IMR-90 (cell line): Measurements from ENCODE around the gene STK17B. TPM values are rescaled to one million over a fixed set of nuclear protein-coding genes. Genes with fewer than 3 reads are reported as not detected.

Experiments used
- ATAC-seq: fragments of 200-7000 bp; cut with Tn5 transposase; 2 replicates; pipeline ENCODE4 v1.9.1; 2020; ENCODE audit warnings: low read depth, mild to moderate bottlenecking, moderate library complexity
- BruUV-seq: library from RNA; stranded (reverse); fragments of 400-500 nt; replicated peaks from 2 replicates; lab custom pipeline; 2021; lab: Mats Ljungman, UMichigan
- CTCF ChIA-PET: fragments of 300-600 bp; formaldehyde crosslinking; extraction: SDS; loops from one replicate; lab custom pipeline; 2021; ENCODE audit warnings: antibody characterized with exemption; lab: Yijun Ruan, JAX
- POLR2A ChIA-PET: fragments of 300-600 bp; sonication (Branson Sonifier 250); formaldehyde crosslinking; loops from one replicate; lab custom pipeline; 2022; ENCODE audit warnings: antibody characterized with exemption; ENCODE audit not compliant: unreplicated experiment; lab: Charles Lee
- DNase-seq: peaks from one replicate; pipeline ENCODE4 v3.0.0; 2013
- H2AFZ ChIP-seq: replicated peaks from 2 replicates; pipeline ENCODE3; 2013; ENCODE audit warnings: low read length, mild to moderate bottlenecking; ENCODE audit not compliant: poor library complexity
- H2AK5ac ChIP-seq: 2 replicates; pipeline ENCODE4 v1.6.1; 2013; ENCODE audit warnings: low read depth, low read length, inconsistent platforms
- H2AK9ac ChIP-seq: replicated peaks from 2 replicates; pipeline ENCODE3; 2013; ENCODE audit warnings: mild to moderate bottlenecking, low read depth, low read length, moderate library complexity; ENCODE audit not compliant: poor library complexity
- H2BK120ac ChIP-seq: 2 replicates; pipeline ENCODE4 v1.6.1; 2013; ENCODE audit warnings: low read depth, low read length, inconsistent platforms
- H2BK15ac ChIP-seq: 3 replicates; pipeline ENCODE4 v1.6.1; 2013; ENCODE audit warnings: low read depth, low read length, inconsistent platforms
- H2BK20ac ChIP-seq: 2 replicates; pipeline ENCODE4 v1.6.1; 2013; ENCODE audit warnings: low read depth, mild to moderate bottlenecking, inconsistent platforms, low read length, moderate library complexity
- H2BK5ac ChIP-seq: 2 replicates; pipeline ENCODE4 v1.6.1; 2013; ENCODE audit warnings: mild to moderate bottlenecking, low read depth, low read length, inconsistent platforms; ENCODE audit not compliant: poor library complexity, severe bottlenecking
- H3K14ac ChIP-seq: replicated peaks from 2 replicates; pipeline ENCODE4 v1.6.1; 2013; ENCODE audit warnings: low read depth, low read length, inconsistent platforms
- H3K18ac ChIP-seq: 2 replicates; pipeline ENCODE4 v1.6.1; 2013; ENCODE audit warnings: low read depth, low read length, control low read depth
- H3K23ac ChIP-seq: 2 replicates; pipeline ENCODE4 v1.6.1; 2013; ENCODE audit warnings: low read depth, low read length, inconsistent platforms
- H3K27ac ChIP-seq: 2 replicates; pipeline ENCODE4 v1.5.1; 2013; ENCODE audit warnings: mild to moderate bottlenecking, control low read depth, low read length; ENCODE audit not compliant: insufficient read depth
- H3K27me3 ChIP-seq: 2 replicates; pipeline ENCODE4 v1.6.1; 2013; ENCODE audit warnings: low read length; ENCODE audit not compliant: control insufficient read depth, insufficient read depth
- H3K36me3 ChIP-seq: 2 replicates; pipeline ENCODE4 v1.6.1; 2013; ENCODE audit warnings: low read length, mixed read lengths; ENCODE audit not compliant: control insufficient read depth, insufficient read depth
- H3K4ac ChIP-seq: 2 replicates; pipeline ENCODE4 v1.6.1; 2013; ENCODE audit warnings: low read depth, low read length, inconsistent platforms
- H3K4me1 ChIP-seq: 2 replicates; pipeline ENCODE4 v1.6.1; 2013; ENCODE audit warnings: low read length, mixed read lengths; ENCODE audit not compliant: control insufficient read depth, insufficient read depth
- H3K4me2 ChIP-seq: 2 replicates; pipeline ENCODE4 v1.6.1; 2013; ENCODE audit warnings: low read depth, mild to moderate bottlenecking, control low read depth, low read length, moderate library complexity
- H3K4me3 ChIP-seq: 2 replicates; pipeline ENCODE4 v1.5.1; 2013; ENCODE audit warnings: low read depth, mild to moderate bottlenecking, control low read depth, low read length, moderate library complexity; ENCODE audit not compliant: insufficient read depth
- H3K56ac ChIP-seq: 2 replicates; pipeline ENCODE4 v1.6.1; 2013; ENCODE audit warnings: low read length, inconsistent platforms; ENCODE audit not compliant: insufficient read depth; ENCODE audit errors: extremely low read depth
- H3K79me1 ChIP-seq, 2 experiments: 2 replicates each; pipeline ENCODE4 v1.6.1; 2013; ENCODE audit warnings: low read length in 2 of 2, inconsistent platforms in 1 of 2, low read depth in 1 of 2
- H3K9ac ChIP-seq: 2 replicates; pipeline ENCODE4 v1.6.1; 2013; ENCODE audit warnings: low read depth, low read length, control low read depth
- H3K9me1 ChIP-seq: 2 replicates; pipeline ENCODE4 v1.6.1; 2013; ENCODE audit warnings: low read length, inconsistent platforms; ENCODE audit not compliant: insufficient read depth
- H3K9me3 ChIP-seq: 2 replicates; pipeline ENCODE4 v1.6.1; 2013; ENCODE audit warnings: low read length; ENCODE audit not compliant: control insufficient read depth, insufficient read depth
- H4K20me1 ChIP-seq: 2 replicates; pipeline ENCODE4 v1.6.1; 2013; ENCODE audit warnings: low read length, inconsistent platforms; ENCODE audit not compliant: insufficient read depth
- H4K5ac ChIP-seq: 2 replicates; pipeline ENCODE4 v1.6.1; 2013; ENCODE audit warnings: mild to moderate bottlenecking, low read depth, low read length, control low read depth
- H4K8ac ChIP-seq, 2 experiments: 2 replicates each; pipeline ENCODE4 v1.6.1; 2013; ENCODE audit warnings: low read depth in 2 of 2, low read length in 2 of 2, control low read depth in 1 of 2, inconsistent platforms in 1 of 2
- H4K91ac ChIP-seq: 2 replicates; pipeline ENCODE4 v1.6.1; 2013; ENCODE audit warnings: low read depth, low read length, inconsistent platforms; ENCODE audit not compliant: insufficient read depth
- BHLHE40 ChIP-seq: fragments of 150-350 bp; IDR thresholded peaks from 2 replicates; pipeline ENCODE4 v1.6.1; 2016; ENCODE audit warnings: mild to moderate bottlenecking, low read depth, low read length
- ELK1 ChIP-seq: fragments of 150-350 bp; IDR thresholded peaks from 2 replicates; pipeline ENCODE4 v1.6.1; 2016; ENCODE audit warnings: low read depth, mild to moderate bottlenecking, low read length, moderate library complexity, borderline replicate concordance
- FOS ChIP-seq: fragments of 150-350 bp; IDR thresholded peaks from 2 replicates; pipeline ENCODE4 v1.6.1; 2016; ENCODE audit warnings: low read depth, low read length
- MAFK ChIP-seq: IDR thresholded peaks from 2 replicates; pipeline ENCODE4 v1.6.1; 2012; ENCODE audit warnings: low read depth, low read length, improper control_type of control experiment
- MXI1 ChIP-seq: IDR thresholded peaks from 2 replicates; pipeline ENCODE4 v1.6.1; 2012; ENCODE audit warnings: low read depth, mild to moderate bottlenecking, low read length, moderate library complexity, borderline replicate concordance
- POLR2A ChIP-seq: IDR thresholded peaks from 2 replicates; pipeline ENCODE4 v1.6.1; 2012; ENCODE audit warnings: mild to moderate bottlenecking, low read depth, low read length
- RAD21 ChIP-seq: IDR thresholded peaks from 2 replicates; pipeline ENCODE4 v1.6.1; 2012; ENCODE audit warnings: low read length, improper control_type of control experiment
- RCOR1 ChIP-seq: IDR thresholded peaks from 2 replicates; pipeline ENCODE4 v1.6.1; 2012; ENCODE audit warnings: mild to moderate bottlenecking, low read length, improper control_type of control experiment; ENCODE audit not compliant: insufficient replicate concordance
- SMC3 ChIP-seq: fragments of 150-350 bp; IDR thresholded peaks from 2 replicates; pipeline ENCODE4 v1.6.1; 2016; ENCODE audit warnings: low read depth, mild to moderate bottlenecking, antibody characterized with exemption, low read length, moderate library complexity
- USF2 ChIP-seq: fragments of 150-350 bp; IDR thresholded peaks from 2 replicates; pipeline ENCODE4 v1.6.1; 2017; ENCODE audit warnings: mild to moderate bottlenecking, antibody characterized with exemption, low read length, low read depth
- WGBS, 2 experiments: methylation state at CpG; one replicate each; pipeline versions ENCODE4 v1.1.5 to v1.1.7; 2013; ENCODE audit warnings: missing lambda C conversion rate in 2 of 2; ENCODE audit not compliant: insufficient read length in 1 of 2; ENCODE audit errors: extremely low coverage in 2 of 2; 5-methylcytosine and 5-hydroxymethylcytosine counted together
- dilution Hi-C: fragments of 300-500 bp; cut with HindIII; formaldehyde crosslinking; loops from one replicate; pipeline ENCODE4 v1.14.3; 2018; ENCODE audit warnings: low sequenced_read_pairs; ENCODE audit not compliant: unreplicated experiment
- in situ Hi-C: fragments of 300-500 bp; cut with MboI; formaldehyde crosslinking; loops from 3 replicates; pipeline ENCODE4 v1.14.3; 2019; ENCODE audit warnings: low sequenced_read_pairs, inconsistent platforms, mixed read lengths
- intact Hi-C: fragments of 100-400 bp; cut with micrococcal nuclease; formaldehyde crosslinking; loops from 2 replicates; pipeline ENCODE4 v1.10.0; 2022
- polyA plus RNA-seq, 3 experiments: library from polyadenylated mRNA; depleted of rRNA; stranded (reverse); fragments of >200 nt; gene quantifications; 2 replicates each; pipeline ENCODE4 v1.2.3, GENCODE V29; 2012; ENCODE audit warnings: low replicate concordance in 1 of 3
- total RNA-seq: library from RNA; depleted of rRNA; stranded (reverse); fragments of >200 nt; gene quantifications from 2 replicates; pipeline ENCODE4 v1.2.3, GENCODE V29; 2012

The STK17B gene
- total and polyA plus RNA-seq, 2 of the 4 experiments (the other 2 are of a cell fraction) = 7.5 to 48.9 TPM

GRCh38 chr2:196131949-196132925 is 39.1 kb downstream of the STK17B start:
- peak; percentile 25 for DNase-seq
- no peak overlapping the region for H2BK120ac ChIP-seq
- H4K8ac ChIP-seq = no peak overlapping the region
- no peak overlapping the region for H3K4me2 ChIP-seq
- POLR2A ChIA-PET = no interaction called here
- H3K4me1 ChIP-seq = no peaks in the 10 kb centered on the region
- no peak overlapping the region for H2BK5ac ChIP-seq
- no peak overlapping the region for H2BK15ac ChIP-seq
- H3K9me3 ChIP-seq = peaks cover 34% of the 10 kb centered on the region
- H2BK20ac ChIP-seq = no peak overlapping the region
- no peak overlapping the region for H4K91ac ChIP-seq
- no peak for ATAC-seq
- CTCF ChIA-PET = no interaction called here
- no peak overlapping the region for H3K4ac ChIP-seq
- no peak overlapping the region for H3K27ac ChIP-seq
- intact Hi-C loops (loop anchor here (5.0 kb wide), 1 partner anchor 205 kb away; no protein-coding TSS in a partner anchor), dilution Hi-C loops (no loop called here), in situ Hi-C loops (no loop called here)
- no peaks in the 10 kb centered on the region for H3K9me1 ChIP-seq
- WGBS, 2 experiments = no CpG with 5 or more reads among the region's 5 CpGs
- peak overlapping the region; percentile 42 for H2AK9ac ChIP-seq
- H2AK5ac ChIP-seq = no peak overlapping the region
- no peak overlapping the region for H4K5ac ChIP-seq
- no peak overlapping the region for H3K14ac ChIP-seq
- no peak overlapping the region for H2AFZ ChIP-seq
- no peak overlapping the region for H3K23ac ChIP-seq
- H3K79me1 ChIP-seq = peaks cover 0 to 3% of the 10 kb centered on the region in 2 experiments; a peak in 1 of 4 replicates
- no peak for TF ChIP-seq RAD21
- TF ChIP-seq ELK1 = no peak
- no peak for TF ChIP-seq FOS
- no peak for TF ChIP-seq MAFK
- TF ChIP-seq RCOR1 = no peak
- no peak; the same call in 1 of the 2 replicates for TF ChIP-seq POLR2A
- no peak for TF ChIP-seq SMC3
- no peak for TF ChIP-seq BHLHE40
- no peak for TF ChIP-seq MXI1
- TF ChIP-seq USF2 = no peak
- peaks cover 22% of the 10 kb centered on the region for H3K36me3 ChIP-seq
- H3K18ac ChIP-seq = no peak overlapping the region
- no TSS peak for BruUV-seq
- H3K56ac ChIP-seq = no peak overlapping the region
- no peak overlapping the region for H3K4me3 ChIP-seq
- H4K20me1 ChIP-seq = no peaks in the 10 kb centered on the region
- no peaks in the 10 kb centered on the region for H3K27me3 ChIP-seq
- H3K9ac ChIP-seq = no peak overlapping the region
